ENCODE results near the gene GEMIN7. TPM values are rescaled to one million over a fixed set of nuclear protein-coding genes. Genes with fewer than 3 reads are reported as not detected.
A peak's percentile ranks its signal among the peaks of the same experiment; 100 is the strongest.
"Not testable (repeated sequence)": the region's sequence is repeated elsewhere in the genome, so short reads cannot be mapped to it uniquely, and the experiment has no call there.

The GEMIN7 gene
- total RNA-seq, 3 donors from 2014 or later: 58.8 to 69.3 (median 65.0) TPM

- no peaks in the 10 kb centered on the region for H3K27me3 Mint-ChIP-seq (ENCODE audit: low read depth)
- ATAC-seq: no peak
- no peak for DNase-seq
- H3K9me3 Mint-ChIP-seq: no peaks in the 10 kb centered on the region
- H3K4me1 Mint-ChIP-seq (ENCODE audit: low read depth): peaks cover 67% of the 10 kb centered on the region
- H3K4me3 Mint-ChIP-seq: no peak overlapping the region
- no peaks in the 10 kb centered on the region for H3K36me3 Mint-ChIP-seq (ENCODE audit: insufficient read depth)
Measured at GRCh38 chr19:45101806-45102205, 22.7 kb downstream of the GEMIN7 start.

- peaks cover 61% of the 10 kb centered on the region for H3K4me1 Mint-ChIP-seq (ENCODE audit: low read depth)
- H3K4me3 Mint-ChIP-seq: no peak overlapping the region
- ATAC-seq (no peak), DNase-seq (no peak)
- H3K36me3 Mint-ChIP-seq (ENCODE audit: insufficient read depth): no peaks in the 10 kb centered on the region
- no peaks in the 10 kb centered on the region for H3K27me3 Mint-ChIP-seq (ENCODE audit: low read depth)
- H3K9me3 Mint-ChIP-seq: no peaks in the 10 kb centered on the region
Measured at GRCh38 chr19:45102481-45102880, 23.4 kb downstream of the GEMIN7 start.

GRCh38 chr19:45103156-45103507, 24.1 kb downstream of the GEMIN7 start:
- H3K4me3 Mint-ChIP-seq: peak overlapping the region; percentile 56
- H3K9me3 Mint-ChIP-seq: no peaks in the 10 kb centered on the region
- no peaks in the 10 kb centered on the region for H3K36me3 Mint-ChIP-seq (ENCODE audit: insufficient read depth)
- H3K27me3 Mint-ChIP-seq (ENCODE audit: low read depth): no peaks in the 10 kb centered on the region
- DNase-seq (peak; percentile 30), ATAC-seq (peak; percentile 51 to 78)
- H3K4me1 Mint-ChIP-seq (ENCODE audit: low read depth): peaks cover 60% of the 10 kb centered on the region

- peak overlapping the region; percentile 56 for H3K4me3 Mint-ChIP-seq
- H3K27me3 Mint-ChIP-seq (ENCODE audit: low read depth): no peaks in the 10 kb centered on the region
- ATAC-seq (peak; percentile 33 to 38), DNase-seq (no peak)
- H3K4me1 Mint-ChIP-seq (ENCODE audit: low read depth): peaks cover 55% of the 10 kb centered on the region
- no peaks in the 10 kb centered on the region for H3K36me3 Mint-ChIP-seq (ENCODE audit: insufficient read depth)
- H3K9me3 Mint-ChIP-seq: no peaks in the 10 kb centered on the region
Measured at GRCh38 chr19:45103508-45104319, 24.7 kb downstream of the GEMIN7 start.

GRCh38 chr19:45104658-45105349, 25.7 kb downstream of the GEMIN7 start:
- no peaks in the 10 kb centered on the region for H3K27me3 Mint-ChIP-seq (ENCODE audit: low read depth)
- no peaks in the 10 kb centered on the region for H3K9me3 Mint-ChIP-seq
- no peak for ATAC-seq
- peak overlapping the region; percentile 56 for H3K4me3 Mint-ChIP-seq
- no peaks in the 10 kb centered on the region for H3K36me3 Mint-ChIP-seq (ENCODE audit: insufficient read depth)
- peaks cover 50% of the 10 kb centered on the region for H3K4me1 Mint-ChIP-seq (ENCODE audit: low read depth)
- DNase-seq: no peak

GRCh38 chr19:45106363-45106762, 27.3 kb downstream of the GEMIN7 start:
- not testable (repeated sequence) for H3K27me3 Mint-ChIP-seq (ENCODE audit: low read depth); H3K9me3 Mint-ChIP-seq; ATAC-seq; H3K36me3 Mint-ChIP-seq (ENCODE audit: insufficient read depth); H3K4me3 Mint-ChIP-seq; DNase-seq
- peaks cover 55% of the 10 kb centered on the region for H3K4me1 Mint-ChIP-seq (ENCODE audit: low read depth)

- H3K4me3 Mint-ChIP-seq: no peak overlapping the region
- H3K27me3 Mint-ChIP-seq (ENCODE audit: low read depth): no peaks in the 10 kb centered on the region
- no peaks in the 10 kb centered on the region for H3K9me3 Mint-ChIP-seq
- DNase-seq (no peak), ATAC-seq (no peak)
- no peaks in the 10 kb centered on the region for H3K36me3 Mint-ChIP-seq (ENCODE audit: insufficient read depth)
- H3K4me1 Mint-ChIP-seq (ENCODE audit: low read depth): peaks cover 48% of the 10 kb centered on the region
Measured at GRCh38 chr19:45107621-45108150, 28.6 kb downstream of the GEMIN7 start.

GRCh38 chr19:45110851-45111266, 31.8 kb downstream of the GEMIN7 start:
- Mint-ChIP-seq H3K4me3 (no peak overlapping the region), H3K4me1 (ENCODE audit: low read depth) (peaks cover 30% of the 10 kb centered on the region), H3K9me3 (no peaks in the 10 kb centered on the region), H3K27me3 (ENCODE audit: low read depth) (no peaks in the 10 kb centered on the region), H3K36me3 (ENCODE audit: insufficient read depth) (no peaks in the 10 kb centered on the region)
- ATAC-seq (peak; percentile 48 to 61), DNase-seq (no peak)

- DNase-seq (no peak), ATAC-seq (no peak)
- peaks cover 43% of the 10 kb centered on the region for H3K4me1 Mint-ChIP-seq (ENCODE audit: low read depth)
- H3K9me3 Mint-ChIP-seq: no peaks in the 10 kb centered on the region
- no peaks in the 10 kb centered on the region for H3K36me3 Mint-ChIP-seq (ENCODE audit: insufficient read depth)
- no peak overlapping the region for H3K4me3 Mint-ChIP-seq
- no peaks in the 10 kb centered on the region for H3K27me3 Mint-ChIP-seq (ENCODE audit: low read depth)
Measured at GRCh38 chr19:45112111-45112827, 33.2 kb downstream of the GEMIN7 start.

- no peaks in the 10 kb centered on the region for H3K27me3 Mint-ChIP-seq (ENCODE audit: low read depth)
- no peak for DNase-seq
- no peaks in the 10 kb centered on the region for H3K36me3 Mint-ChIP-seq (ENCODE audit: insufficient read depth)
- H3K9me3 Mint-ChIP-seq: no peaks in the 10 kb centered on the region
- H3K4me1 Mint-ChIP-seq (ENCODE audit: low read depth): peaks cover 51% of the 10 kb centered on the region
- H3K4me3 Mint-ChIP-seq: no peak overlapping the region
- ATAC-seq: no peak
Measured at GRCh38 chr19:45113628-45114027, 34.6 kb downstream of the GEMIN7 start.

GRCh38 chr19:45114116-45114515, 35.1 kb downstream of the GEMIN7 start:
- no peak for DNase-seq
- H3K4me1 Mint-ChIP-seq (ENCODE audit: low read depth): peaks cover 54% of the 10 kb centered on the region
- no peaks in the 10 kb centered on the region for H3K36me3 Mint-ChIP-seq (ENCODE audit: insufficient read depth)
- no peak for ATAC-seq
- no peaks in the 10 kb centered on the region for H3K27me3 Mint-ChIP-seq (ENCODE audit: low read depth)
- no peaks in the 10 kb centered on the region for H3K9me3 Mint-ChIP-seq
- no peak overlapping the region for H3K4me3 Mint-ChIP-seq

GRCh38 chr19:45115809-45116615, 37.0 kb downstream of the GEMIN7 start:
- Mint-ChIP-seq H3K9me3 (no peaks in the 10 kb centered on the region), H3K4me1 (ENCODE audit: low read depth) (peaks cover 55% of the 10 kb centered on the region), H3K27me3 (ENCODE audit: low read depth) (no peaks in the 10 kb centered on the region), H3K4me3 (no peak overlapping the region), H3K36me3 (ENCODE audit: insufficient read depth) (no peaks in the 10 kb centered on the region)
- no peak for DNase-seq
- no peak for ATAC-seq

GRCh38 chr19:45117167-45117594, 38.1 kb downstream of the GEMIN7 start:
- Mint-ChIP-seq H3K9me3 (no peaks in the 10 kb centered on the region), H3K36me3 (ENCODE audit: insufficient read depth) (no peaks in the 10 kb centered on the region), H3K4me1 (ENCODE audit: low read depth) (peaks cover 61% of the 10 kb centered on the region), H3K4me3 (peak overlapping the region; percentile 54), H3K27me3 (ENCODE audit: low read depth) (no peaks in the 10 kb centered on the region)
- ATAC-seq (peak; percentile 81 to 86), DNase-seq (peak; percentile 49)

GRCh38 chr19:45117671-45118070, 38.6 kb downstream of the GEMIN7 start:
- ATAC-seq (peak; percentile 12 to 23), DNase-seq (no peak)
- Mint-ChIP-seq H3K9me3 (no peaks in the 10 kb centered on the region), H3K4me1 (ENCODE audit: low read depth) (peaks cover 63% of the 10 kb centered on the region), H3K4me3 (no peak overlapping the region), H3K27me3 (ENCODE audit: low read depth) (no peaks in the 10 kb centered on the region), H3K36me3 (ENCODE audit: insufficient read depth) (no peaks in the 10 kb centered on the region)
